Articular chondrocyte of knee joint (primary cell): Measurements from ENCODE around the gene CD300LF. TPM values are rescaled to one million over a fixed set of nuclear protein-coding genes. Genes with fewer than 3 reads are reported as not detected.

Experiments used
- total RNA-seq: library from RNA; depleted of rRNA; stranded (reverse); fragments of >200 nt; gene quantifications from 2 replicates; pipeline ENCODE4 v1.2.3, GENCODE V29; 2012

CD300LF gene
- total RNA-seq, result not detected in 2 replicates

GRCh38 chr17:74712756-74713155 is at the start of gene CD300LF:
Gene CD300LF, minus strand, starts transcription at chr17:74712923. Its CDS starts 57 bp downstream, at chr17:74712866.

GRCh38 chr17:74748529-74749278 is 36.0 kb upstream of the CD300LF start, which contains the start of gene NHERF1:
Gene NHERF1, plus strand, starts transcription at chr17:74748628. Its CDS starts 219 bp downstream, at chr17:74748847.

GRCh38 chr17:74736513-74737298 is 24.0 kb upstream of the CD300LF start, which contains the start of gene RAB37:
Gene RAB37, plus strand, starts transcription at chr17:74737256. Its CDS starts 17 bp downstream, at chr17:74737273.

Other genes with a start within 250 kb of the CD300LF start
- not detected in 2 replicates for gene CD300A, start 246.3 kb downstream of the CD300LF start, total RNA-seq
- not detected in 2 replicates for gene CD300LB, start 181.4 kb downstream of the CD300LF start, total RNA-seq
- 0.91 and 1.1 TPM in 2 replicates for gene CD300C, start 166.8 kb downstream of the CD300LF start, total RNA-seq
- gene CD300H, start 145.4 kb downstream of the CD300LF start, total RNA-seq, result not detected in 2 replicates
- not detected in 2 replicates for gene CD300LD, start 120.6 kb downstream of the CD300LF start, total RNA-seq
- under 0.01 TPM in 1 of 2 replicates, not detected in the other for gene CD300E, start 89.2 kb downstream of the CD300LF start, total RNA-seq
- gene RAB37, start 24.3 kb upstream of the CD300LF start, total RNA-seq, result 1.0 and 1.3 TPM in 2 replicates
- 82.6 and 97.3 TPM in 2 replicates for gene NHERF1, start 35.7 kb upstream of the CD300LF start, total RNA-seq
- gene NAT9, start 63.4 kb upstream of the CD300LF start, total RNA-seq, result 20.0 and 27.4 TPM in 2 replicates
- under 0.01 and 0.11 TPM in 2 replicates for gene GRIN2C, start 147.0 kb upstream of the CD300LF start, total RNA-seq
- 8.5 and 14.3 TPM in 2 replicates for gene FDXR, start 160.1 kb upstream of the CD300LF start, total RNA-seq
- gene FADS6, start 180.7 kb upstream of the CD300LF start, total RNA-seq, result not detected in 2 replicates
- not detected in 2 replicates for gene USH1G, start 210.3 kb upstream of the CD300LF start, total RNA-seq
- not detected in 2 replicates for gene OTOP2, start 211.3 kb upstream of the CD300LF start, total RNA-seq
- not detected in 2 replicates for gene OTOP3, start 223.0 kb upstream of the CD300LF start, total RNA-seq